ENCODE results near the gene PAN3. TPM values are rescaled to one million over a fixed set of nuclear protein-coding genes. Genes with fewer than 3 reads are reported as not detected.

Gene PAN3
- total and polyA plus RNA-seq, 8 donors, result 12.4 to 26.4 (median 16.3) TPM

GRCh38 chr13:28271056-28271840 is 132.9 kb downstream of the PAN3 start:
- peaks cover 0 to 19% (median 6%) of the 10 kb centered on the region in 3 donors for H3K36me3 ChIP-seq
- ATAC-seq (no peak), DNase-seq (no peak), FAIRE-seq (no peak)
- no peaks in the 10 kb centered on the region for H3K27me3 ChIP-seq
- TF ChIP-seq, protein P1, sequence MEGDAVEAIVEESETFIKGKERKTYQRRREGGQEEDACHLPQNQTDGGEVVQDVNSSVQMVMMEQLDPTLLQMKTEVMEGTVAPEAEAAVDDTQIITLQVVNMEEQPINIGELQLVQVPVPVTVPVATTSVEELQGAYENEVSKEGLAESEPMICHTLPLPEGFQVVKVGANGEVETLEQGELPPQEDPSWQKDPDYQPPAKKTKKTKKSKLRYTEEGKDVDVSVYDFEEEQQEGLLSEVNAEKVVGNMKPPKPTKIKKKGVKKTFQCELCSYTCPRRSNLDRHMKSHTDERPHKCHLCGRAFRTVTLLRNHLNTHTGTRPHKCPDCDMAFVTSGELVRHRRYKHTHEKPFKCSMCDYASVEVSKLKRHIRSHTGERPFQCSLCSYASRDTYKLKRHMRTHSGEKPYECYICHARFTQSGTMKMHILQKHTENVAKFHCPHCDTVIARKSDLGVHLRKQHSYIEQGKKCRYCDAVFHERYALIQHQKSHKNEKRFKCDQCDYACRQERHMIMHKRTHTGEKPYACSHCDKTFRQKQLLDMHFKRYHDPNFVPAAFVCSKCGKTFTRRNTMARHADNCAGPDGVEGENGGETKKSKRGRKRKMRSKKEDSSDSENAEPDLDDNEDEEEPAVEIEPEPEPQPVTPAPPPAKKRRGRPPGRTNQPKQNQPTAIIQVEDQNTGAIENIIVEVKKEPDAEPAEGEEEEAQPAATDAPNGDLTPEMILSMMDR (IDR thresholded peaks at IDR 0.05), result no peak
- no peak overlapping the region for H3K4me3 ChIP-seq
- no peaks in the 10 kb centered on the region for H3K4me1 ChIP-seq
- intact Hi-C loops (cut with DNase I), result no loop called here
- 97 to 98% methylated on average over 2 of the region's 2 CpGs for WGBS, 2 donors
- no peak overlapping the region for H3K27ac ChIP-seq
- no peaks in the 10 kb centered on the region for H3K9me3 ChIP-seq

DNA sequence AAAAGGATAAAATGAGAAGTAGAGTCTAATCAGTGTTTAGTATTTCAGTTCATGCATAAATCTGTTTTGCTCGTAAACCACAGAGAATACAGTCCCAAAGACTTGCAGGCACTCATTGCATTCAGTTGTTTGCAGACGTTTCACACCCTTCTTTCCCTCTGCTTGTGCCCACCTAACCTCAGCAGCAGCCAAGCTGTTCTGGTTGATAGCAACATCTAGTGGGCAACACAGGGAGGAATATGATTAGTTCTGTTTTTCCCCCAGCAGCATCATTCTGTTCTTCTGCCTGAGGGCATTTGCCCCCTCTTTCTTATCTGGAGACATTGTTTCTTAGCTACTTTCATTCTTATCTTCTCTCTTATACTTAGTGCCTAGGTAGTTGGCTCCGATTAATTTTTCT is 135.6 kb downstream of the PAN3 start:
- H3K27ac ChIP-seq, result no peak overlapping the region
- DNase-seq (no peak), ATAC-seq (no peak), FAIRE-seq (no peak)
- intact Hi-C loops (cut with DNase I), result no loop called here
- no peaks in the 10 kb centered on the region for H3K9me3 ChIP-seq
- peaks cover 0 to 6% (median 0%) of the 10 kb centered on the region in 3 donors for H3K36me3 ChIP-seq
- H3K4me1 ChIP-seq, result peaks cover 0 to 6% (median 5%) of the 10 kb centered on the region in 3 donors
- H3K4me3 ChIP-seq, result no peak overlapping the region
- no peaks in the 10 kb centered on the region for H3K27me3 ChIP-seq
- WGBS, 2 donors, result 79 to 90% methylated on average over 3 of the region's 3 CpGs
- TF ChIP-seq, protein P1 (IDR thresholded peaks at IDR 0.05), result no peak

GRCh38 chr13:28282451-28282850 is 144.1 kb downstream of the PAN3 start:
- ATAC-seq (peak in 2 of 4 donors; percentile 44 to 64), DNase-seq (no peak), FAIRE-seq (no peak)
- Histone ChIP-seq H3K27me3 (no peaks in the 10 kb centered on the region), H3K36me3 (peaks cover 0 to 26% (median 0%) of the 10 kb centered on the region in 3 donors), H3K4me3 (no peak overlapping the region), H3K27ac (no peak overlapping the region), H3K9me3 (no peaks in the 10 kb centered on the region), H3K4me1 (no peaks in the 10 kb centered on the region)
- intact Hi-C loops (cut with DNase I), result no loop called here
- TF ChIP-seq, protein P1 (IDR thresholded peaks at IDR 0.05), result no peak
- WGBS, 2 donors, result 70 to 76% methylated on average over 5 of the region's 5 CpGs

DNA sequence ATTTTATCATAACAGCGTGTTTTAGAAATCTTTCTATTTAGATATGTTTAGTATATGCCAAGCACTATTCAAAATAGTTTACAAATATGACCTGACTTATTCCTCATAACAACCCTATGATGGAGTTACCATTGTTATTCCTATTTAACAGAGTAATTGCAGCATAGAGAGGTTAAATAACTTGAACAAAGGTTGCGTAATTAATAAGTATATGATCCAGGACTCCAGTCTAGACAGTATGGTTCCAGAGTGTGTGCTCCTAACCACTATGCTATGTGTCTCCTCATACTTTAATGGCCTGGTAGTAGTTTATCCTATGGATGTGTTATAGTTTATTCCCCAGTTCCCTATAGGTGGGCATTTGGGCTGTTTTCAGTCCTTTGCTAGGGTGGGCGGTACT is 145.3 kb downstream of the PAN3 start:
- DNase-seq (no peak), ATAC-seq (no peak), FAIRE-seq (no peak)
- intact Hi-C loops (cut with DNase I), result no loop called here
- H3K9me3 ChIP-seq, result no peaks in the 10 kb centered on the region
- TF ChIP-seq, protein P1 (IDR thresholded peaks at IDR 0.05), result no peak
- no peak overlapping the region for H3K27ac ChIP-seq
- 95 to 98% methylated on average over 3 of the region's 3 CpGs for WGBS, 2 donors
- peaks cover 0 to 37% (median 5%) of the 10 kb centered on the region in 3 donors for H3K36me3 ChIP-seq
- H3K27me3 ChIP-seq, result no peaks in the 10 kb centered on the region
- H3K4me1 ChIP-seq, result no peaks in the 10 kb centered on the region
- no peak overlapping the region for H3K4me3 ChIP-seq

DNA sequence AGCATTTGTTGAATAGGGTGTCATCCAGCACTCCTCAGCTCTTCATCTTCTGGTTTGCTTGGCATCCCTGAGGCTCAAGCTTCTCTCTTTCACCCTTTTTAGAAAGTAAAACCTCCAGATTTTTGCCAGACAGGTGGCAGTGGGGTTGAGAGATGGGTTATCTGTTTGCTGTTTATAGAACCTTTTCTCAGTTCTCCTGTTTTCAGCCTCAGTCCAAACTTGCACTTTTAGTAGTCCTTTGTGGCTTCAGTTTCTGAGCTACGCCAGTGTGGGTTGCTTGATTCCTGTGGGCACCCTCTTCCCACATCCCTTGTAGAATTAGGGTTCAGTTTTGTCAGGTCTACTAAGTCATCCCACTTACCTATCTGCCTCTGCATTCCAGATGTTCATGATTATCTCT is 147.9 kb downstream of the PAN3 start:
- Histone ChIP-seq H3K27me3 (no peaks in the 10 kb centered on the region), H3K27ac (no peak overlapping the region), H3K36me3 (peaks cover 0 to 25% (median 9%) of the 10 kb centered on the region in 3 donors), H3K9me3 (no peaks in the 10 kb centered on the region), H3K4me3 (no peak overlapping the region), H3K4me1 (no peaks in the 10 kb centered on the region)
- TF ChIP-seq, protein P1 (IDR thresholded peaks at IDR 0.05), result no peak
- intact Hi-C loops (cut with DNase I), result no loop called here
- no peak for ATAC-seq
- no peak for FAIRE-seq
- no peak for DNase-seq
- WGBS, 2 donors, result 93 to 95% methylated on average over 1 of the region's 1 CpG
